Right lobe of liver (tissue), 6 donors: ENCODE results near the gene HOXB8. TPM values are rescaled to one million over a fixed set of nuclear protein-coding genes. Genes with fewer than 3 reads are reported as not detected.

Experiments
- ATAC-seq, 4 donors: fragments of 200-7000 bp; cut with Tn5 transposase; one replicate each; pipeline ENCODE4 v1.9.1; 2020; ENCODE audit warnings: mild to moderate bottlenecking in 4 of 4, moderate library complexity in 4 of 4
- DNase-seq, 3 donors: peaks; one replicate each; pipeline ENCODE4 v3.0.0-alpha.2; 2020
- H3K27ac ChIP-seq, 3 donors: fragments of 200-600 bp; one replicate each; pipeline ENCODE4 v1.8.0; 2022
- H3K27me3 ChIP-seq, 2 donors: fragments of 200-600 bp; one replicate each; pipeline ENCODE4 v1.8.0; 2022
- H3K36me3 ChIP-seq, 4 donors: fragments of 200-600 bp; sonication (generic) in 1 of 4; one replicate each; pipeline versions ENCODE4 v1.5.1 to v1.8.0; 2017 to 2022; ENCODE audit warnings: control low read depth in 1 of 4
- H3K4me1 ChIP-seq, 4 donors: fragments of 200-600 bp; sonication (generic) in 1 of 4; one replicate each; pipeline versions ENCODE4 v1.5.1 to v1.8.0; 2017 to 2022; ENCODE audit warnings: control low read depth in 1 of 4
- H3K4me3 ChIP-seq, 3 donors: fragments of 200-600 bp; one replicate each; pipeline ENCODE4 v1.8.0; 2022
- H3K9me3 ChIP-seq, 4 donors: fragments of 200-600 bp; sonication (generic) in 1 of 4; one replicate each; pipeline versions ENCODE4 v1.5.1 to v1.8.0; 2017 to 2022; ENCODE audit warnings: control low read depth in 1 of 4
- CTCF ChIP-seq, 4 donors: fragments of 200-600 bp in 3 of 4; fragments of 450-650 bp in 1 of 4; IDR thresholded peaks; one replicate each; pipeline versions ENCODE4 v1.5.1 to v1.8.0; 2016 to 2022; ENCODE audit warnings: antibody characterized with exemption in 4 of 4, mild to moderate bottlenecking in 2 of 4
- POLR2A ChIP-seq: fragments of 450-650 bp; IDR thresholded peaks from one replicate; pipeline ENCODE4 v1.6.1; 2017; ENCODE audit warnings: antibody characterized with exemption, mild to moderate bottlenecking
- WGBS: methylation state at CpG from one replicate; pipeline ENCODE4 v1.1.6; 2018; ENCODE audit warnings: low coverage, low lambda C conversion rate; ENCODE audit not compliant: insufficient coverage; ENCODE audit errors: missing lambda C conversion rate; 5-methylcytosine and 5-hydroxymethylcytosine counted together
- intact Hi-C, 2 donors: fragments of 100-400 bp; cut with DNase I; formaldehyde crosslinking; loops; one replicate each; pipeline versions ENCODE4 v1.11.2 to v1.14.1; 2022
- total RNA-seq, 6 experiments: library from RNA; depleted of rRNA in 2 of 6; stranded (reverse); fragments of >200 nt in 2 of 6; fragmentation: NEBNext Ultra II Directional in 3 of 6; extraction: Animal tissue kit (Norgen Biotek cat#: 25700) in 3 of 6; gene quantifications; one replicate each; pipeline versions ENCODE4 v1.1.0 to v1.2.4, GENCODE V29; 2016 to 2023
- donor health status: DM: no; HTN: yes; CAD: no.
- donor health status: DM: no; HTN: no; CAD: no.
- donor health status: DM: no; HTN: no; CAD: no.
- donor health status: DM: no; HTN: yes; CAD: no.
- donor health status: DM: no; HTN: yes; CAD: no.

HOXB8 gene
- total RNA-seq, 6 experiments from 2014 or later = not detected

GRCh38 chr17:48630009-48630924 is 15.2 kb upstream of the HOXB8 start:
- H3K9me3 ChIP-seq = no peaks in the 10 kb centered on the region
- DNase-seq (no peak), ATAC-seq (no peak)
- H3K27ac ChIP-seq = no peak overlapping the region
- intact Hi-C loops = no loop called here
- H3K4me1 ChIP-seq = peaks cover 0 to 13% (median 2%) of the 10 kb centered on the region in 4 donors
- no peak overlapping the region for H3K4me3 ChIP-seq
- peaks cover 23 to 82% of the 10 kb centered on the region in 2 donors for H3K27me3 ChIP-seq
- WGBS = 21% methylated on average over 15 of the region's 15 CpGs
- no peak for TF ChIP-seq POLR2A
- TF ChIP-seq CTCF (IDR thresholded peaks at IDR 0.05) = no peak
- H3K36me3 ChIP-seq = no peaks in the 10 kb centered on the region

- H3K36me3 ChIP-seq = no peaks in the 10 kb centered on the region
- H3K9me3 ChIP-seq = no peaks in the 10 kb centered on the region
- no peak overlapping the region for H3K27ac ChIP-seq
- peaks cover 0 to 17% (median 2%) of the 10 kb centered on the region in 4 donors for H3K4me1 ChIP-seq
- H3K4me3 ChIP-seq = no peak overlapping the region
- WGBS = 27% methylated on average over 5 of the region's 5 CpGs
- no peak for DNase-seq
- no peak for TF ChIP-seq CTCF (IDR thresholded peaks at IDR 0.05)
- no peak for TF ChIP-seq POLR2A
- peaks cover 32 to 83% of the 10 kb centered on the region in 2 donors for H3K27me3 ChIP-seq
- intact Hi-C loops = no loop called here
- no peak for ATAC-seq
Observed at GRCh38 chr17:48629411-48629759, 14.3 kb upstream of the HOXB8 start.

GRCh38 chr17:48628649-48629410 is 13.7 kb upstream of the HOXB8 start:
- H3K27ac ChIP-seq = no peak overlapping the region
- no peaks in the 10 kb centered on the region for H3K36me3 ChIP-seq
- TF ChIP-seq POLR2A = no peak
- TF ChIP-seq CTCF (IDR thresholded peaks at IDR 0.05) = no peak
- WGBS = 17% methylated on average over 4 of the region's 5 CpGs
- intact Hi-C loops = no loop called here
- peaks cover 0 to 17% (median 2%) of the 10 kb centered on the region in 4 donors for H3K4me1 ChIP-seq
- DNase-seq = no peak
- H3K27me3 ChIP-seq = peaks cover 35 to 81% of the 10 kb centered on the region in 2 donors
- no peak overlapping the region for H3K4me3 ChIP-seq
- peak in 1 of 4 donors; percentile 31 for ATAC-seq
- H3K9me3 ChIP-seq = no peaks in the 10 kb centered on the region

- WGBS = 12% methylated on average over 26 of the region's 27 CpGs
- H3K27me3 ChIP-seq = peaks cover 30 to 72% of the 10 kb centered on the region in 2 donors
- TF ChIP-seq POLR2A (no peak), CTCF (IDR thresholded peaks at IDR 0.05) (no peak)
- intact Hi-C loops = no loop called here
- no peaks in the 10 kb centered on the region for H3K9me3 ChIP-seq
- no peak overlapping the region for H3K4me3 ChIP-seq
- DNase-seq (no peak), ATAC-seq (no peak)
- no peaks in the 10 kb centered on the region for H3K36me3 ChIP-seq
- peaks cover 0 to 17% (median 2%) of the 10 kb centered on the region in 4 donors for H3K4me1 ChIP-seq
- H3K27ac ChIP-seq = no peak overlapping the region
Observed at GRCh38 chr17:48627623-48628521, 12.8 kb upstream of the HOXB8 start.
